Measurements from ENCODE around the gene ZNF497.

DNA sequence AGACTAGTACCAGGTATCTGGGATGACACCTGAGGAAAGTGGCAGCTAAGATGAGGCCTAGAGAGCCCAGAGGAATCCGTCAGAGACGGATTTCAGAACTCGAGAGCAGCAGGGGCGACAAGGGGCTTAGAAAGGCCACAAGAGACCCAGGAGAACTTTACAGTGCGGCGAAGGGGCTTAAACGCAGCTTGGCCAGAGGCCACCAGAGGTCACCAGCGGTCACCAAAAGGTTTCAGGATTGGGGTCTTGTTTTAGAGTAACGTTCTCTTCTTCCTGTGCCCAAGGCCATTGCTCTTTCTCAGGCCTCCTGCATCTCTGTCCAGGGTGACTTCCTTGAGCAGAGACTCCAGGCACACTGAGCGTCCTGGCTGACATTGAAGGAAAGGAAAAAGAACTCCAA lies 33.6 kb downstream of the ZNF497 start:
- TF ChIP-seq, protein P1, sequence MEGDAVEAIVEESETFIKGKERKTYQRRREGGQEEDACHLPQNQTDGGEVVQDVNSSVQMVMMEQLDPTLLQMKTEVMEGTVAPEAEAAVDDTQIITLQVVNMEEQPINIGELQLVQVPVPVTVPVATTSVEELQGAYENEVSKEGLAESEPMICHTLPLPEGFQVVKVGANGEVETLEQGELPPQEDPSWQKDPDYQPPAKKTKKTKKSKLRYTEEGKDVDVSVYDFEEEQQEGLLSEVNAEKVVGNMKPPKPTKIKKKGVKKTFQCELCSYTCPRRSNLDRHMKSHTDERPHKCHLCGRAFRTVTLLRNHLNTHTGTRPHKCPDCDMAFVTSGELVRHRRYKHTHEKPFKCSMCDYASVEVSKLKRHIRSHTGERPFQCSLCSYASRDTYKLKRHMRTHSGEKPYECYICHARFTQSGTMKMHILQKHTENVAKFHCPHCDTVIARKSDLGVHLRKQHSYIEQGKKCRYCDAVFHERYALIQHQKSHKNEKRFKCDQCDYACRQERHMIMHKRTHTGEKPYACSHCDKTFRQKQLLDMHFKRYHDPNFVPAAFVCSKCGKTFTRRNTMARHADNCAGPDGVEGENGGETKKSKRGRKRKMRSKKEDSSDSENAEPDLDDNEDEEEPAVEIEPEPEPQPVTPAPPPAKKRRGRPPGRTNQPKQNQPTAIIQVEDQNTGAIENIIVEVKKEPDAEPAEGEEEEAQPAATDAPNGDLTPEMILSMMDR (conservative IDR thresholded peaks at IDR 0.05 in 1 of 2, IDR thresholded peaks at IDR 0.05 in 1 of 2; ENCODE audit: low read depth in 1 of 2, low read length in 2 of 2): no peak
- TF ChIP-seq EZH2 (IDR thresholded peaks at IDR 0.05; ENCODE audit: low read length, missing control alignments): no peak

All from fibroblast of lung (primary cell).